ENCODE measurements around the gene OBP2A. TPM values are rescaled to one million over a fixed set of nuclear protein-coding genes. Genes with fewer than 3 reads are reported as not detected.
"Not testable (repeated sequence)": the region's sequence is repeated elsewhere in the genome, so short reads cannot be mapped to it uniquely, and the experiment has no call there.

Gene OBP2A
- total RNA-seq, 2 donors from 2014 or later: not detected

GRCh38 chr9:135536216-135536615, 9.7 kb upstream of the OBP2A start:
- no peaks in the 10 kb centered on the region for H3K4me1 ChIP-seq
- no peaks in the 10 kb centered on the region for H3K9me3 ChIP-seq
- H3K4me3 ChIP-seq: no peak overlapping the region
- DNase-seq (ENCODE audit: low spot score): no peak
- H3K27ac ChIP-seq: no peak overlapping the region
- H3K36me3 ChIP-seq: no peaks in the 10 kb centered on the region
- no peaks in the 10 kb centered on the region for H3K27me3 ChIP-seq
- no peak for TF ChIP-seq CTCF (IDR thresholded peaks at IDR 0.05)

GRCh38 chr9:135543262-135543894, 2.5 kb upstream of the OBP2A start:
- H3K36me3 ChIP-seq; H3K4me3 ChIP-seq; H3K27me3 ChIP-seq; H3K9me3 ChIP-seq; DNase-seq (ENCODE audit: low spot score); H3K4me1 ChIP-seq; H3K27ac ChIP-seq: not testable (repeated sequence)

GRCh38 chr9:135544981-135545635, 818 bp upstream of the OBP2A start:
- no peak overlapping the region for H3K4me3 ChIP-seq
- no peaks in the 10 kb centered on the region for H3K36me3 ChIP-seq
- no peak overlapping the region for H3K27ac ChIP-seq
- no peak for DNase-seq (ENCODE audit: low spot score)
- no peaks in the 10 kb centered on the region for H3K27me3 ChIP-seq
- no peaks in the 10 kb centered on the region for H3K9me3 ChIP-seq
- no peaks in the 10 kb centered on the region for H3K4me1 ChIP-seq
- TF ChIP-seq CTCF (IDR thresholded peaks at IDR 0.05): no peak

GRCh38 chr9:135546792-135547617, 1.1 kb downstream of the OBP2A start:
- H3K27ac ChIP-seq; H3K9me3 ChIP-seq; H3K27me3 ChIP-seq; DNase-seq (ENCODE audit: low spot score); H3K4me3 ChIP-seq; H3K36me3 ChIP-seq; H3K4me1 ChIP-seq: not testable (repeated sequence)

- H3K27me3 ChIP-seq: no peaks in the 10 kb centered on the region
- H3K9me3 ChIP-seq: no peaks in the 10 kb centered on the region
- no peaks in the 10 kb centered on the region for H3K4me1 ChIP-seq
- H3K36me3 ChIP-seq: no peaks in the 10 kb centered on the region
- DNase-seq (ENCODE audit: low spot score): no peak
- no peak overlapping the region for H3K4me3 ChIP-seq
- no peak overlapping the region for H3K27ac ChIP-seq
- TF ChIP-seq CTCF (IDR thresholded peaks at IDR 0.05): no peak
Measured at GRCh38 chr9:135547756-135548736, 2.1 kb downstream of the OBP2A start.

GRCh38 chr9:135549478-135550343, 3.8 kb downstream of the OBP2A start:
- not testable (repeated sequence) for H3K4me3 ChIP-seq; H3K4me1 ChIP-seq; H3K36me3 ChIP-seq; H3K27ac ChIP-seq; H3K9me3 ChIP-seq; H3K27me3 ChIP-seq; DNase-seq (ENCODE audit: low spot score)

All from right atrium auricular region (tissue), 2 donors.